Measurements from ENCODE around the gene DCHS2.

DCHS2 gene

GRCh38 chr4:154319736-154320135 lies 171.9 kb downstream of the DCHS2 start:
- no peak for DNase-seq (ENCODE audit: low spot score)

GRCh38 chr4:154317201-154317999 lies 174.2 kb downstream of the DCHS2 start:
- no peak for DNase-seq (ENCODE audit: low spot score)

GRCh38 chr4:154315741-154316140 lies 175.9 kb downstream of the DCHS2 start:
- DNase-seq (ENCODE audit: low spot score): no peak

- peak; percentile 25 for DNase-seq (ENCODE audit: low spot score)
Observed at GRCh38 chr4:154314248-154314647, 177.4 kb downstream of the DCHS2 start.

GRCh38 chr4:154313004-154313585 lies 178.5 kb downstream of the DCHS2 start:
- peak; percentile 26 for DNase-seq (ENCODE audit: low spot score)

GRCh38 chr4:154312246-154312645 lies 179.4 kb downstream of the DCHS2 start:
- DNase-seq (ENCODE audit: low spot score): no peak

- DNase-seq (ENCODE audit: low spot score): no peak
Observed at GRCh38 chr4:154310578-154310977, 181.0 kb downstream of the DCHS2 start.

- DNase-seq (ENCODE audit: low spot score): no peak
Observed at GRCh38 chr4:154308207-154308606, 183.4 kb downstream of the DCHS2 start.

GRCh38 chr4:154307451-154307850 lies 184.1 kb downstream of the DCHS2 start:
- DNase-seq (ENCODE audit: low spot score): no peak

- no peak for DNase-seq (ENCODE audit: low spot score)
Observed at GRCh38 chr4:154305616-154306015, 186.0 kb downstream of the DCHS2 start.

- DNase-seq (ENCODE audit: low spot score): no peak
Observed at GRCh38 chr4:154304679-154305078, 186.9 kb downstream of the DCHS2 start.

- peak; percentile 68 for DNase-seq (ENCODE audit: low spot score)
Observed at GRCh38 chr4:154294652-154295350, 196.8 kb downstream of the DCHS2 start.

- no peak for DNase-seq (ENCODE audit: low spot score)
Observed at GRCh38 chr4:154293427-154293826, 198.2 kb downstream of the DCHS2 start.

- DNase-seq (ENCODE audit: low spot score): no peak
Observed at GRCh38 chr4:154292589-154292988, 199.0 kb downstream of the DCHS2 start.

GRCh38 chr4:154277172-154277571 lies 214.4 kb downstream of the DCHS2 start:
- no peak for DNase-seq (ENCODE audit: low spot score)

GRCh38 chr4:154276496-154276895 lies 215.1 kb downstream of the DCHS2 start:
- no peak for DNase-seq (ENCODE audit: low spot score)

GRCh38 chr4:154254999-154255398 lies 236.6 kb downstream of the DCHS2 start:
- DNase-seq (ENCODE audit: low spot score): no peak

GRCh38 chr4:154234576-154234975 lies 257.0 kb downstream of the DCHS2 start:
- no peak for DNase-seq (ENCODE audit: low spot score)

- DNase-seq (ENCODE audit: low spot score): no peak
Observed at GRCh38 chr4:154231806-154232478, 259.7 kb downstream of the DCHS2 start.

- no peak for DNase-seq (ENCODE audit: low spot score)
Observed at GRCh38 chr4:154230723-154231122, 260.9 kb downstream of the DCHS2 start.

GRCh38 chr4:154230091-154230490 lies 261.5 kb downstream of the DCHS2 start:
- no peak for DNase-seq (ENCODE audit: low spot score)

GRCh38 chr4:154222875-154223274 lies 268.7 kb downstream of the DCHS2 start:
- no peak for DNase-seq (ENCODE audit: low spot score)

- DNase-seq (ENCODE audit: low spot score): no peak
Observed at GRCh38 chr4:154218051-154218450, 273.5 kb downstream of the DCHS2 start.

Data from COLO829 (cell line).